Upper lobe of left lung (tissue), 6 donors: ENCODE results near the gene ZAR1. TPM values are rescaled to one million over a fixed set of nuclear protein-coding genes. Genes with fewer than 3 reads are reported as not detected.

Experiments used
- ATAC-seq, 2 donors: fragments of 200-7000 bp; cut with Tn5 transposase; one replicate each; pipeline ENCODE4 v1.9.1; 2022; ENCODE audit warnings: mild to moderate bottlenecking in 2 of 2, moderate library complexity in 2 of 2; ENCODE audit not compliant: low FRiP score in 2 of 2
- DNase-seq, 2 donors: peaks; one replicate each; pipeline ENCODE4 v3.0.0-alpha.2; 2019 to 2020
- H3K27ac ChIP-seq, 4 donors: fragments of 200-600 bp; sonication (generic); one replicate each; pipeline ENCODE4 v1.5.1; 2016 to 2019
- H3K27me3 ChIP-seq, 4 donors: fragments of 200-600 bp; sonication (generic); one replicate each; pipeline ENCODE4 v1.5.1; 2017 to 2019
- H3K36me3 ChIP-seq, 4 donors: fragments of 200-600 bp; sonication (generic); one replicate each; pipeline ENCODE4 v1.5.1; 2016 to 2019
- H3K4me1 ChIP-seq, 4 donors: fragments of 200-600 bp; sonication (generic); one replicate each; pipeline ENCODE4 v1.5.1; 2018 to 2019
- H3K4me3 ChIP-seq, 4 donors: fragments of 200-600 bp; sonication (generic); one replicate each; pipeline ENCODE4 v1.5.1; 2017 to 2019; ENCODE audit warnings: mild to moderate bottlenecking in 2 of 4, moderate library complexity in 1 of 4
- H3K9me3 ChIP-seq, 4 donors: fragments of 200-600 bp; sonication (generic); one replicate each; pipeline ENCODE4 v1.5.1; 2018 to 2019
- CTCF ChIP-seq, 6 experiments: fragments of 450-650 bp in 4 of 6; fragments of 200-600 bp in 2 of 6; sonication (generic) in 2 of 6; IDR thresholded peaks; one replicate each; pipeline ENCODE4 v1.5.1; 2016 to 2019; ENCODE audit warnings: antibody characterized with exemption in 6 of 6
- EP300 ChIP-seq, 4 donors: sonication (generic); formaldehyde crosslinking; IDR thresholded peaks; one replicate each; pipeline ENCODE4 v1.5.1; 2017; ENCODE audit warnings: antibody characterized with exemption in 4 of 4, control low read depth in 2 of 4
- POLR2A ChIP-seq, 4 donors: fragments of 450-650 bp; IDR thresholded peaks; one replicate each; pipeline ENCODE4 v1.5.1; 2016 to 2017; ENCODE audit warnings: antibody characterized with exemption in 4 of 4, mild to moderate bottlenecking in 2 of 4
- POLR2AphosphoS5 ChIP-seq, 2 donors: sonication (generic); formaldehyde crosslinking; IDR thresholded peaks; one replicate each; pipeline ENCODE4 v1.5.1; 2017; ENCODE audit warnings: antibody characterized with exemption in 2 of 2
- WGBS, 2 donors: methylation state at CpG; one replicate each; pipeline ENCODE4 v1.1.5; 2017 to 2018; 5-methylcytosine and 5-hydroxymethylcytosine counted together
- total RNA-seq, 6 donors: library from RNA; depleted of rRNA in 4 of 6; stranded (reverse); fragments of >200 nt in 4 of 6; gene quantifications; one replicate each; pipeline versions ENCODE4 v1.1.0 to v1.2.1, GENCODE V29; 2016 to 2021
- donor health status: DM: no; HTN: no; CAD: no; lungs with moderate emphysema.
- donor health status: DM: no; HTN: yes; CAD: no; lungs with severe emphysema.

The ZAR1 gene
- total RNA-seq, 6 donors from 2014 or later: 0.29 to 6.3 (median 0.34) TPM; not detected in 1

GRCh38 chr4:48518143-48518542, 28.1 kb downstream of the ZAR1 start:
- Histone ChIP-seq H3K4me3 (no peak overlapping the region), H3K27me3 (no peaks in the 10 kb centered on the region), H3K27ac (no peak overlapping the region), H3K36me3 (peaks cover 37 to 90% (median 64%) of the 10 kb centered on the region in 4 donors), H3K4me1 (no peaks in the 10 kb centered on the region), H3K9me3 (no peaks in the 10 kb centered on the region)
- DNase-seq (no peak), ATAC-seq (no peak)
- WGBS, 2 donors: 96 to 97% methylated on average over 3 of the region's 3 CpGs
- TF ChIP-seq POLR2AphosphoS5 (IDR thresholded peaks at IDR 0.05) (no peak), POLR2A (IDR thresholded peaks at IDR 0.05) (no peak), EP300 (IDR thresholded peaks at IDR 0.05) (no peak), CTCF (IDR thresholded peaks at IDR 0.05) (no peak)

GRCh38 chr4:48526406-48526805, 36.4 kb downstream of the ZAR1 start:
- DNase-seq: no peak
- H3K27me3 ChIP-seq: no peaks in the 10 kb centered on the region
- H3K4me1 ChIP-seq: no peaks in the 10 kb centered on the region
- ATAC-seq: no peak
- TF ChIP-seq POLR2A (IDR thresholded peaks at IDR 0.05) (no peak), CTCF (IDR thresholded peaks at IDR 0.05) (no peak)
- H3K27ac ChIP-seq: no peak overlapping the region
- no peak overlapping the region for H3K4me3 ChIP-seq
- H3K9me3 ChIP-seq: no peaks in the 10 kb centered on the region
- 71 to 96% methylated on average over 1 of the region's 1 CpG for whole genome bisulfite sequencing, 2 donors
- peaks cover 28 to 87% (median 67%) of the 10 kb centered on the region in 4 donors for H3K36me3 ChIP-seq

- H3K27me3 ChIP-seq: no peaks in the 10 kb centered on the region
- ATAC-seq (no peak), DNase-seq (no peak)
- H3K27ac ChIP-seq: no peak overlapping the region
- TF ChIP-seq POLR2A (IDR thresholded peaks at IDR 0.05): no peak
- no peak for TF ChIP-seq POLR2AphosphoS5 (IDR thresholded peaks at IDR 0.05)
- no peak for TF ChIP-seq EP300 (IDR thresholded peaks at IDR 0.05)
- TF ChIP-seq CTCF (IDR thresholded peaks at IDR 0.05): no peak
- H3K36me3 ChIP-seq: peaks cover 20 to 78% (median 35%) of the 10 kb centered on the region in 4 donors
- H3K9me3 ChIP-seq: no peaks in the 10 kb centered on the region
- peaks cover 0 to 7% (median 6%) of the 10 kb centered on the region in 4 donors for H3K4me1 ChIP-seq
- H3K4me3 ChIP-seq: no peak overlapping the region
These were observed 48.3 kb downstream of the ZAR1 start for GRCh38 chr4:48538358-48538757.

- H3K27ac ChIP-seq: peak overlapping the region in 1 of 4 donors; percentile 38
- no peak overlapping the region for H3K4me3 ChIP-seq
- 80 to 89% methylated on average over 3 of the region's 3 CpGs for WGBS, 2 donors
- H3K9me3 ChIP-seq: no peaks in the 10 kb centered on the region
- TF ChIP-seq POLR2AphosphoS5 (IDR thresholded peaks at IDR 0.05) (no peak), POLR2A (IDR thresholded peaks at IDR 0.05) (no peak), EP300 (IDR thresholded peaks at IDR 0.05) (no peak), CTCF (IDR thresholded peaks at IDR 0.05) (no peak)
- ATAC-seq (no peak), DNase-seq (no peak)
- H3K36me3 ChIP-seq: peaks cover 20 to 78% (median 35%) of the 10 kb centered on the region in 4 donors
- H3K4me1 ChIP-seq: peaks cover 0 to 7% (median 6%) of the 10 kb centered on the region in 4 donors
- H3K27me3 ChIP-seq: no peaks in the 10 kb centered on the region
These were observed 49.5 kb downstream of the ZAR1 start for GRCh38 chr4:48539597-48539996.

- Histone ChIP-seq H3K27me3 (no peaks in the 10 kb centered on the region), H3K9me3 (no peaks in the 10 kb centered on the region), H3K27ac (no peak overlapping the region), H3K4me1 (peaks cover 0 to 7% (median 6%) of the 10 kb centered on the region in 4 donors), H3K4me3 (no peak overlapping the region), H3K36me3 (peaks cover 25 to 84% (median 43%) of the 10 kb centered on the region in 4 donors)
- DNase-seq (no peak), ATAC-seq (no peak)
- WGBS, 2 donors: 95 to 100% methylated on average over 2 of the region's 2 CpGs
- TF ChIP-seq EP300 (IDR thresholded peaks at IDR 0.05) (no peak), CTCF (IDR thresholded peaks at IDR 0.05) (no peak), POLR2A (IDR thresholded peaks at IDR 0.05) (no peak), POLR2AphosphoS5 (IDR thresholded peaks at IDR 0.05) (no peak)
These were observed 52.8 kb downstream of the ZAR1 start for GRCh38 chr4:48542888-48543287.
